ENCODE results near the gene IGFBP1.

The IGFBP1 gene

DNA sequence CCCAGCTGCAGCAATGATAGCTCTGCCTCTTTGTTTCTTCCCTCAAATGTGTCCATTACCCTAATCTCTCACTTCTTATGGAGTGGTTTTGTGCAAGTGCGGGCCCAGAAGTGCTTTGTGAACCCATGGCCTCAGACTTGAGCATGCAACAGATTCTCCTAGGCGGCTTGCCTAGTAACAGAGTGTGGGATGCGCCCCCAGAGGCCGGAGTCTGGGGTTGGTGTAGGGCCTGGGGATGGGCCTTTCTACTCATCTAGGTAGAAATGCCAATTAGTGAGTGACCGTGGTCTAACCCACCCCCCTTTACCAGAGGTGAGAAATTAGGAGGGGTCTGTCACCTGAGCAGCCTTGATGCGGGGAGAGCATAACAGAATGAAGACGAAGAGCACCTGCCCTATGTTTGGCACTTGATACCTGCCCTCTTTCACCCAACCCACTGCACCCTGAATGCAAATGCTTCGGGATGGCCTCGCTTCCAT is 7.0 kb upstream of the IGFBP1 start:
- no peak for DNase-seq (ENCODE audit: low spot score)

DNA sequence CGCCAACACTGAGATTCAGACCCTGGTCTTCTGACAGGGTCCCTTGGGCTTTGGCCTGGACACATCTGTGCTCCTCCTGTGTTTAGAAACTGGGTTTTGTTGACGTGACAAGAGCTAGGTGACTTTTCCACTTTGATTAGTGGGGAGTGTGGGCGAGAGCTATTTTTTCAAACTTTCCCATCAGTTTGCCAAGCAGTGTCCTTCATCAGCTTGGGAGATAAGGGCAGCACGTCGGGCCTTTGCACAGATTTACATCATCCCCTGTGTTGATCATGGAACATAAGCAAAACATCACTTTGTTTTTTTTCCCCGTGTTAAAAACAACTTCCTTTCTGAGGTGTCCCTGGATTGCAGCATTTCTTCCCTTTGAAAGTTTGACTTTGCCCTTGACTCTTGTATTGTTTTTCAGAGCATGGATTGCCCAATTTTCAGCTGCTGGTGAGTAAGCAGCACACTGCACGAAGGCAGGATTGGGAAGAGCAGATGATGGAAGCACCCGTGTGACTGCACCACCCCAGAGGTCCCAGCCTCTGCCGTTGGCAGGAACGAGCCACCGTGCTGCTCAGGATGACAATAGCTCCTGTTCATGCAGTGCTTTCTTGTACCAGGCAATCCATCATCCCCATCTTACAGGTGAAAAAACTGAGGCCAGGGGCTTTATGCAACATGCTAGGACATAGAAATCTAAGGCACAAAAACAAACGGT is 6.4 kb upstream of the IGFBP1 start:
- DNase-seq (ENCODE audit: low spot score), result no peak

DNA sequence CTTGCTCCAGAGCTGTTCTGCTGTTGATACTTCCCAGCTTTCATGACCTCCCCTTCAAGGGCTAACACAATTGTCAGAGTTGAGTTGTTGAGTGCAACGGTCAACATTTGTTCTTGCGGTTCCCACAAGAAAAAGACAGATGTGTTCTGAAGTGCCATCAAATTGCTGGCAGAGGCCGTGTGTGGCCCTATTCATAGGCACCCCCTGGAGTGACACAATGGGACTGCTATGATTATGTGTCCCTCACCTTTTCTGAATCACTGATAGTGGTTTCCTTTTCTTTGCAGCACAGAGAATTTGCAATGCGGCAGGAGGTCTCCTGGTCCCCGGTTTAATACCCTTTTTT is 5.8 kb upstream of the IGFBP1 start:
- DNase-seq (ENCODE audit: low spot score), result no peak

DNA sequence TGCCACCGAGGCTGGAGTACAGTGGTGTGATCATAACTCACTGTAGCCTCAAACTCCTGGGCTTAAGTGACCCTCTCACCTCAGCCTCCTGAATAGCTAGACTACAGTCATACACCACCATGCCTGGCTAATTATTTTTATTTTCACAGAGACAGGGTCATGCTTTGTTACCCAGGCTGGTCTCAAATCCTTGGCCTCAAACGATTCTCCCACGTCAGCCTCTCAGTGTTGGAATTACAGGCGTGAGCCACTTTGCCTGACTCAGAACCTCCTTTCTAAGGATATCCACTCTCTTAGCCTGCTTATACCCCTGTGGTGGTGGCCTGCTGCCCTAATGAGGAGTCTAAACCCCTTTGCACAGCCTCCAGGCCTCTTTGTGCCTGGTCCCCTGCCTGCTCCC is 4.2 kb upstream of the IGFBP1 start:
- no peak for DNase-seq (ENCODE audit: low spot score)

DNA sequence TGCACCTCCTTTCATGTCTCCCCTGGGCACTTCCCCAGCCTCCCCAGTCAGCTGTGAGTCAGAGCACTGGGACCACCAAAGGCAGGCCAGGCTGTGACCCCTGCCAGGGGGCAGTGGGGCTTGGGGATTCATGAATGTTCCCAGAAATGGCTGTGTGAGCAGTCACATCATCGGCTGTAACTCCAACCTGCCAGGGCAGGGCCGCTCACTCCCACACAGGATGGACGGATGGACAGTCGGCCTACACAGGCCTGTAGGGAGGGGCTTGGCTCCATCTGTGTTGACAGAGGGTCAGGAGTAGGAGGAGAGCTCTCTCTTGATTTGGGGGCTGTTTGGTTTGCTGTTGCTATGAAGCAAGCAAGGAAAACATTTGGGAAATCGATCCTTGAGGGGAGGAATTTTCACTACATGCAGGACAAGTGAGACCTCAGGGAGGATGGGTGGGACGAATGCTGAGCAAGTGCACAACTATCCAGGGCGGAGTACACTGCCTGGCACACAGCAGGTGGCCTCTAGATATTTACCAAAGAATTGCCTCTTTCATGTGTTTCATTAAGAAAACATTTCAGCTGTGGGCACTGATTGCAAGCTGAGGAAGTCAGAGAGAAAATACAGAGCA is 2.9 kb upstream of the IGFBP1 start:
- DNase-seq (ENCODE audit: low spot score), result no peak

DNA sequence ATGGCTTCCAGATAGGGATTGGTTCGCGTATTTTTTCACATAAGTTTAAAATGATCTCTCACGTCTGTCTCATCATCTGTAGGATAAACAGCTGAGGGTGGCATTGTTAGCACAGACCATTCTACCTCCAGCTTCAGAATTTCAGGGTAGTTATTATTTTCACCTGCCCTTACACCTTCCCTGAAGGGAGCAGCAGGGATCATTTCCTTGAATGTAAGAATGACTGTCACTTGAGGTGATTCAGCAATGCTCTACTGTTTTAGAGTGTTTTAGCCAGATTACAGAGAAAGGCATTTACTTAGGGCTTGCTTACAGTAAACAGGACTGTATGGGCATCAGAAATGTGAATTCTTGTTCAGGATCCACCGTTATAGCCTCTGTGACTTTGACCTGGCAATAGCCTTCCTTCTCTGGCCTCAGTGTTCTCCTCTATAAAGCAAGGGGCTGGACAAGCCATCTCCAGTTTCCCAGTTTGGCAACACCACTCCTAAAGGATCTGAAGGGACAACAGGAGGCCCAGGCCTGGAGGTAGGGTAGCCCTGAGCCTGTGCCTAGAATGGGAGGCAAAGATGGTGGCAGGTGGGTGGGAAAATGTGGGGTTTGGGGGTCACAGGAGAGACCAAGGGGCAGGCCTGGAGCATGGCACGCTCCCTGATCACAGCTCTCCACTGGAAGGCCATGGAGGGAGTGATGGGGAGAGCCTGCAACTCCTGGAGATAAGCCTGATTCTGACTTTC is 1.2 kb upstream of the IGFBP1 start:
- DNase-seq (ENCODE audit: low spot score), result no peak

DNA sequence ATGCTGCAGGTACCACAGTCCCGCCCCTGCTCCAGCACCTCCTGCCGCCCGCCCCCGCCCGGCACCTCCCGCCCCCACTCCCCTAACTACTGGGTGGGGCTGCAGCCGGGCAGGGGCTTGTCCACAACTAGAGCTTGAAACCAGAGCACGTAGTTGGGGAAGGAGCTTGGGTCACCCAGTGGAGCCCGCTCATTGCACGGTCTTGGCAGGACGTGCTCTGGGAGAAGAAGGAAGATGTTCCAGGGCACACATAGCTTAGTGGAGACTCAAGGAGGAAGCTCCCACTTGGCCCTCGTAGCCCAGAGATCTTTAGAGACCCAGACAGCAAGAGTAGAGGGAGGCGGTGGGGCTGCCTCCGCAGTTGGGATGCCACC is 692 bp downstream of the IGFBP1 start:
- no peak for DNase-seq (ENCODE audit: low spot score)

DNA sequence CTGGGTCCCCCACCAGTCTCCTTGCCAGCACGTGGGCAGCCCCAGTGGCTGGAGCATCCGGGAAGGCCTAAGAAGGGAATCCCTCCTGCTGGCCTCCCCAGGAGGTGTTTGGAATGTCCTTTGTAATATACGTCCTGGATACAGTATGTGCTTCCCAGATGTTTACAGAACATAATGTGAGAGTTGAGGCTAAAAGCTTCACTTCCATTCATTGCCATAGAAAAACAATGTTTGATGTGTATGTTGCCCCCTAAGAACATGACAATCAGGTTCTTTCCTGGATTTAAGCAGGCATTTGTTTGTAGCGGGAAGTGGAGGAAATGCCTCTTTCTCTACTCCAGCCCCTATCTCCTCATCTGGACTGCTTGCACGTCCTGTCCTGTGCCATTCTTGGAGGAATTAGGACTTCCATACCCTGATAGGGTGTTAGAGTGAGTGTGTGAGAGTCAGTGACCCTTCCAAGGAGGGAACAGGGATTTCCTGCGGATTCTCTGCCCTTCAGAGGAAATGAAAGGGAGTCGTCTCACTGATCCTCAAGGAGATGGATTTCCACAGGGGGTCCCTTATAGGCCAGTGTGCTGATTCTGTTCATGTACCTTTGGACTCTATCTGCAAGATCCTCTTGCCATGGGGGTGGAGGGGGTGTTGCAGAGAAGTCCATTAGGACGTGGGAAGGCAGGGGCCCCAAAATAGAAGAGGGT is 1.2 kb downstream of the IGFBP1 start:
- DNase-seq (ENCODE audit: low spot score), result no peak

DNA sequence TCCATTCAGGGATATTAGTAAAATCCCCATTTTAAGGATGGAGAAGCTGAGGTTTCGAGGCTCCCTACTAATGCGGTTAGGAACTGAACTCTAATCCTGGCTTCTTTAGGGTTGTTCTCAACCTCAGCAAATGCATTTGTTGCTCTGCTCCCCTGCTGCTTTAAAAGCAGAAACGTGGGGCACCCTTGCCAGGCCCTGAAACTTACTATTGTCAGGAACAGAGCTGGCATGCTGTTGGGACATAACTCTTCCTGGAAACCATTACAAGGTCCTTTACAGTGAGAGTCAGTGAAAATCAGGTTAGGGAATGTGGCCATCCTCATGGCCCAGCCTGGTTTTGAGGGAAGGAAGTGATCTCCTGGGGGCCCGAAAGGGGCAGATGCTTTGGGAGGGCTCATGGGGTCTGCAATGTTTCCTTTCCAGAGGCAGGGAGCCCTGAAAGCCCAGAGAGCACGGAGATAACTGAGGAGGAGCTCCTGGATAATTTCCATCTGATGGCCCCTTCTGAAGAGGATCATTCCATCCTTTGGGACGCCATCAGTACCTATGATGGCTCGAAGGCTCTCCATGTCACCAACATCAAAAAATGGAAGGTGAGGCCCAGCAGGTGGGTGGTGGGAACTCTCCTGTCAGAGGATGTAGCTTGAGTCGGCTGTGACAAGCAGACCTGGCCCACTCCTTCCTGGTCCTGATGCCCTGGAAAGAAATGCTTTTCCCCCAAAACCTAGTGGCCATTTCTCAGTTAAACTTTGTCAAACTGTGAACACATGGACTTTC is 2.0 kb downstream of the IGFBP1 start:
- DNase-seq (ENCODE audit: low spot score), result no peak

DNA sequence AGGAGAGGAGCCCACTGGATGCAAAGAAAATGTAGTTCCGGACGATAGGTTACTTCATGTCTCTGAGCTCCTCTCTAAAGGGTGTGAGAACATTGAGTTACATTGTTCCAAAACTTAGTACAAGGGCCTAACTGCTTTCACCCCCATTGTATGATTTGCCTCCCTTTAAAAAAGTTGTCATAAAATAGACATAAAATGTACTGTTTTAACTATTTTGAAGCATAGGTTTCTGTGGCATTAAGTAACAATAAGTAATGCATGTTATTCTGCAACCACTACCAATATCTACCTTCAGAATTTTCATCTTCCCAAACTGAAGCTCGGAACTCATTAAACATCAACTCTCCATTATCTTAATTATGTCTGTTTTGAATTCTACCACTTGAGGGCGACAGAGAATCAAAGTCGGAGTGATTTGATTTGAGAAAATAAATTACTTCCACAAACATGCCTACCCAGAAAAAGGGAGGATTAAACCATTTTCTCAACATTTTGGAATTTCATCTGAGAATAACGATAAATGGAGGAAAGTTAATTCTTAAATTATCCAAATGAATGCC is 2.7 kb downstream of the IGFBP1 start:
- no peak for DNase-seq (ENCODE audit: low spot score)

DNA sequence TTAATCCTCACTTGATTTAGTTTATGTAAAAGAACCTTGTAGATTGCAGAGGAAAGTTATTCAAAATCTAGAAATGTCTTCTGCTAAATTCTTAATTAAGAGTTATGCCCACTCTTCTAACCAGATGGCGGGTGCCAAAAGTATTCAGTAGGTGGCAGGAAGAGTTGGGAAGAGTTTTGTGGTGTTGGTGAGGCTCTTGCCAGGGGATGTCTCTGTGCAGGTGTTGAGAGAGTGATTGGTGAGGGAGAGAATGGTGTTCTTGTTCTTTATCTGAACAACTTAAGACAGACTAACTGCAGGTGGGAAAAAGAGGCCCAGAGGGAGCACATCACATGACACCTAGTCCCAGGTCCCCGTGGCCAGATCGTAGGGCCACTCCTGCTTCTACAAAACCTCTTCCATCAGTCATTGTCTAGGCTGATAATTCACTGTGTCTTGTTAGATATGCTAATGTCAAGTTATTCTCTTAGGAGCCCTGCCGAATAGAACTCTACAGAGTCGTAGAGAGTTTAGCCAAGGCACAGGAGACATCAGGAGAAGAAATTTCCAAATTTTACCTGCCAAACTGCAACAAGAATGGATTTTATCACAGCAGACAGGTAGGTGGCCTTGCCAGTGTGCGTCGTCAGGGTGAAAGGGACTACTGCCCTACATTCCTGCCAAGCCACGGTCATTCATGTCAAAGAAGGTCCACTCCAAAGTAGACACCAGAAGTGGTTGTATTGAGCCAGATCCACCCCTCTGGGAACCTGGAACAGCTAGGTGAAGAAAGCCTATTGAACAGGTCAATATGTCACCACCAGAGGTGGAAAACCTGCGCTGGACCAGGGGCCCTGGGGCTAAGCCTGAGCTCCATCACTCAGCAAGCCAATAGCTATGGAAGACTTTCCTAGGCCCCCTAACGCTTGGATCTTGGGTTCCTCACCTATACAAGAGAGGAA is 3.4 kb downstream of the IGFBP1 start:
- DNase-seq (ENCODE audit: low spot score), result no peak

DNA sequence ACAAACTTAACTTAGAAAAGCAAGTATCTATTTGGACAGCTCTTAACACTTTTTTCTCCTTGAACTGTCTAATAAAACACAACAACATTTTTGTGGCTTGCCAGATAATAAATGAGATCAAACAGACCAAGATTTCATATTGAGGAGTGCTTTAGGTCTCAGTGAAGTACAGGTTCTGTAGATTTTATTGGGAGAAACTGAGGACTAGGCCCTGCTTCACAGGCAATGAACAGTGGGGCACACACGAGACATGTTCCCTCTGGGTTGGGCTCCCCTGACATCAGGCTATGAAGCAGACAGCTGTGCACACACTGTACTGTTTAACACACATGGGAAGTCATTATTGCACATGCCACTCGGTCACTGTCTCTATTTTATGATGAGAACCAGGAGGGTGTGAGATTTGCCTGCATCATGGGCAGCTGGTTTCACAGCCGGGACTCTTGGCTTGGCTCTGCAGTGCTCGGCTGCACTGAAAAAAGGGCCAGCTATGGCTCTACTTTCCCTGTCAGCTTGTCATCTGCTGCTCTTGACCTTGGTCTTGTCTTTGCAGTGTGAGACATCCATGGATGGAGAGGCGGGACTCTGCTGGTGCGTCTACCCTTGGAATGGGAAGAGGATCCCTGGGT is 4.2 kb downstream of the IGFBP1 start:
- no peak for DNase-seq (ENCODE audit: low spot score)

DNA sequence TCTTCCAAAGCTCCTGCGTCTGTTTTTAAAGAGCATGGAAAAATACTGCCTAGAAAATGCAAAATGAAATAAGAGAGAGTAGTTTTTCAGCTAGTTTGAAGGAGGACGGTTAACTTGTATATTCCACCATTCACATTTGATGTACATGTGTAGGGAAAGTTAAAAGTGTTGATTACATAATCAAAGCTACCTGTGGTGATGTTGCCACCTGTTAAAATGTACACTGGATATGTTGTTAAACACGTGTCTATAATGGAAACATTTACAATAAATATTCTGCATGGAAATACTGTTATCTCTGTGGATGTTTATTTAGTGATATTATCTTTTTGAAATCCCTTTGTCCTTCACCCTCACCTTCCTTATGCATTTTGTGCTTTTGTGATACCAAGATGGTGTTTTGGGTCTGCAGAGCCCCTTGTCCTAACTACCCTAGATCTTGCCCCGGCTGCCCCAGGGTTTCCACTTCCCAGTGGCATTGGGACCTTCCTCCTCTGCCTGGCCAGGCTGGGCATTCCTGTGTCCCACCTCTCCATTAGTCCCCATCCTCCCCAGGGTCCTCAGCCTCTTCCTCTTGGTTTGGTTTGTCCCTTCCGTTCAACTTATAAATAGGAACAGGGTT is 5.2 kb downstream of the IGFBP1 start:
- no peak for DNase-seq (ENCODE audit: low spot score)

DNA sequence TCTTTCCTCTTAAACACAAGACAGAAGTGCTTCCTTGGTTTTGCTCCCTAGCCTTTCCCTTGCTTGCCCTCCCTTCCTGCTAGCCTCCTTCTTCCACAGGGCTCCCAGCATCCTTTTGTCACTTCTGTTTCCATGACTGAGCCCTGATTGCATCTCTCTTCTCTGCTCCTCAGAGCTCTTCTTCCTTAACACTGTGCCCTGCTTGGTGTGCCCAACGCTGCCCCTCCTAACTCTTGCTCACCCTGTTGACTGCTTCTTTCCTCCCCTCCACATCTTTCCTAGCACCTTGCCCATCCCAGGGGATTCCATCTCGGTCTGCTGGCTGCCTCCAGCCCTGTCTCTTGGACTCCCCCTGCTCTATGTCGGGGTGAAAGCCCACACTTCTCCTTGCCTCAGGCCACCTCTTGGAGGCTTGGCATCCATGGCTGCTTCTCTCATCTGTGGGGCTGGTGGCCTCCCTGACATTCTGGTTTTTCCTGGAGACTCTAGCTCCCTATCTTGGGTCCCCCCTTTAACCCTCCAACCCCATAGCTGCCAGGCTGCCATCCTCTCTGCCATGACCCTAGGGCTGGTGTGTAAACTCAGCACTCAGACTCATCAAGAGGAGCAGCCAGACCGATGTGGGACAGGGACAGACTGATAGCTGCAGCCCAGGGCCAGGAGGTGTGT is 5.8 kb downstream of the IGFBP1 start:
- DNase-seq (ENCODE audit: low spot score), result no peak

DNA sequence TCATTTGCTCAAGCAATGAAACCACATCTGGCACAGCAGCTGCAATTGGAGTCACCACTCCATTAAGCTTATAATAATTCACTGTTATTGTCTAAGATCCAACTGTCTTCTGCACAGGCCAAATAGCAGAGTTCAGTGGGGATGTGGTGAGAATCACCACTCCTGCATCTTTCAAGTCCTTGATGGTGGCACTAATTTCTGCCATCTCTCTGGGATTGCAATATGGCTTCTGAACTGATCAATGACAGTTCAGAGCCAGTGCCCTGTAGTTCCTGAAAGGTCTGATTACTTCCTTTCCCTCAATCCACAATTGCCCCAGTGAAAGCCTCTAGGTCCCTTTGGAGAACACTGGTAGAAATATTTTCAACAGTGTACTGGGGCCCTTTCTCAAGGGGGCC is 6.4 kb downstream of the IGFBP1 start:
- DNase-seq (ENCODE audit: low spot score), result no peak

DNA sequence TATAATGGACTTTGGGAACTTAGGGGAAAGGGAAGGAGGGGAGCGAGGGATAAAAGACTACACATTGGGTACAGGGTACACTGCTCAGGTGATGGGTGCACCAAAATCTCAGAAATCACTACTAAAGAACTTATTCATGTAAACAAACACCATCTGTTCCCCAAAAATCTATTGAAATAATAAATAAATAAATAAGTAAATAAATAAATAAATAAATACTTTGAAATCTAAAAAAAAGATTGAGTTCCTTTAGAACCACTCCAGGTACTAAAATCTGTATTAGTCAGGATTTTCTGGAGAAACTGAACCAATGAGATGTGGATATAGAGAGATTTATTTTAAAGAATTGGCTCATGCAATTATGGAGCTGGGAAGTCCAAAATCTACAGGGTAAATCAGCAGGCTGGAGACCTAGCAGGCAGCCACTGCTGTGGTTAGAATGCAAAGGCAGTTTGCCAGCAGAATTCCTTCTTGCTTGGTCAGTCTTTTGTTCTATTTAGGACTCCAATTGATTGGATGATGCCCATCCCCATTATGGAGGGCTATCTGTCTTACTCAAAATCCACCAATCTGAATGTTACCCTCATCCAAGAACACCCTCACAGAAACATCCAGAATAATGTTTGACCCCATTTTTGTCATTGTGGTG is 8.9 kb downstream of the IGFBP1 start:
- DNase-seq (ENCODE audit: low spot score), result no peak

DNA sequence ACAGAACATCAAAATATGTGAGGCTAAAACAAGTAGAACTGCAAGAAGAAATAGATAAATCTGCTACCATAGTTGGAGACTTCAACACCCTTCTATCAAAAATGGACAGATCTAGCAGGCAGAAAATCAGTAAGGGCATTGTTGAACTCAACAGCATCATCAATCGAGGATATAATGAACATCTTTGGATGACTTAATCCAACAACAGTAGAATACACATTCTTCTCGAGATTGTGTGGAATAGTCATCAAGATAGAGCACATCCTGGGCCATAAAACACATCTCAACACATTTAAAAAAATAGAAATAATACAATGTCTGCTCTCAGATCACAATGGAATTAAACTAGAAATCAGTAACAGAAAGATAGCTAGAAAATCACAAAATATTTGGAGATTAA is 9.9 kb downstream of the IGFBP1 start:
- no peak for DNase-seq (ENCODE audit: low spot score)

DNA sequence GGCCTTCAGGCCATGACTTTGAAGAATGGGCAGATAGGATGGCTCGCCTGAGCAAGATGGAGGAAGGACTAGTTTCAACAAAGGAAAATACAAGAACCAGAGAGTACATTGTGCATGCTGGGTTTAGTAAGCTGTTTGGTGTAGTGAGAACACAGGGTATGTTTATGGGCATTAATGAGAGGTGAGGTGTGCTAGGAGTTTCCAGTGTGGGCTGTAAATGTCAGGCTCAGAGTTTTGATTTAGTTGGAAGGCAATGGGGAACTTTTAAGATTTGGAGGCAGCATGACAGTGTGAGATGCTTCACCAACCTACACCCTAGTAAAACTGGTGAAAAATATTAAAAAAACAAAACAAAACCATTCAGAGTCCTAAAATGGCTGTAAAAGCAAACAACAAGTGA is 13.3 kb downstream of the IGFBP1 start:
- DNase-seq (ENCODE audit: low spot score), result no peak

DNA sequence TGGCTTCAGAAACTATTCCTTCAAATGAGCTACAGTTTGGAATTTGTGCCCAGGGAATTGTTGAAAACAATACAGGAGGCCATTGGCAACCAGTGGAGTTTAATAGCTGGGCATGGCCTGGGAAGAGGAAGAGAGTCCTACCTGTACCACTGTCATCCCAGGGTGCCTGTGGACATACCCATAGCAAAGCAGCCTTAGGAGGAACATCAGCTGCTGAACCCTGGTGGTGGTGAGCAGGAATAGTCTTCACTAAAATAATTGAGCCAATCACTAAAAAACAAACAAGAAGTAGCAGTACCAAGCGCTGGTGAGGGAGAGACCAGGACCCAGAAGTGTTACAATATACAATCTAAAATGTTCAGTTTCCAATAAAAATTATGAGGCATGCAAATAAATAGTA is 14.5 kb downstream of the IGFBP1 start:
- no peak for DNase-seq (ENCODE audit: low spot score)

Measured in germinal center (tissue), 1 donor.